GM23338 (cell line): ENCODE data around the gene TPST1.

Experiments
- EZH2 ChIP-seq: fragments of 200-600 bp; sonication (generic); IDR thresholded peaks from one replicate; pipeline ENCODE4 v1.8.0; 2017; ENCODE audit warnings: antibody characterized with exemption, mild to moderate bottlenecking, low read depth; ENCODE audit not compliant: unreplicated experiment
- TF ChIP-seq, protein P1 (sequence below), 2 experiments: fragments of 200-600 bp in 1 of 2; sonication (generic) in 1 of 2; conservative IDR thresholded peaks; 2 replicates each; pipeline versions ENCODE4 v1.5.1 to v1.6.1; 2016 to 2017; ENCODE audit warnings: antibody characterized with exemption in 2 of 2, low read depth in 2 of 2, mild to moderate bottlenecking in 2 of 2, moderate library complexity in 1 of 2

DNA sequence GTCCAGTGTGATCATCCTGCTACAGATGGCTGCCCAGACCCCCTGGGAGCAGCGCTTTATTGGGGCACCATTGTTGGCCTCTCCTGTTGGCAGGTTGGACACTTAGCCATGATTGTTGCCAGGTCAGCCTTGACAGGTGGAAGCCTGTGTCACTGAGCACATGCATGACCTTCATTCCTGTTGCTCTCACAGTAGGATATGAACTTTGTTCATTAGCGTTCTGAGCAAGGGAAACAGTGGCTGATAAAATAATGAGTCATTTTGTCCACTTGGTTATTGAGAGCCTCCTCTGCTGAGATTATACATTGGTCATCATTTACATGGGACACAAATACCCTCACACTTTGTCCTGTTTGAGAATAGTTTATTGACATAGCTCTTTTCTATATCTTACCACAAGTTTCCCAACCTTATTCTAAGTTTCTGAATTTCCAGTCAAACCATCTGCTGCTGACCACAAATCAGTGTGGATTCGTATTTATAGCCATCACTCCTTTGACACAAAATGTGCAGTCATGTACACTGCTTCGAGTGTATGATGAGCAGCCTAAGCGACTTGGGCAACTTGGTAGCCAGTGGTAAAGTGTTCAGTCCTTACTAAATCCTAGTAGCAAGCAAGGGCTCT lies 102.6 kb downstream of the TPST1 start:
- TF ChIP-seq EZH2 = no peak
- TF ChIP-seq, protein P1, sequence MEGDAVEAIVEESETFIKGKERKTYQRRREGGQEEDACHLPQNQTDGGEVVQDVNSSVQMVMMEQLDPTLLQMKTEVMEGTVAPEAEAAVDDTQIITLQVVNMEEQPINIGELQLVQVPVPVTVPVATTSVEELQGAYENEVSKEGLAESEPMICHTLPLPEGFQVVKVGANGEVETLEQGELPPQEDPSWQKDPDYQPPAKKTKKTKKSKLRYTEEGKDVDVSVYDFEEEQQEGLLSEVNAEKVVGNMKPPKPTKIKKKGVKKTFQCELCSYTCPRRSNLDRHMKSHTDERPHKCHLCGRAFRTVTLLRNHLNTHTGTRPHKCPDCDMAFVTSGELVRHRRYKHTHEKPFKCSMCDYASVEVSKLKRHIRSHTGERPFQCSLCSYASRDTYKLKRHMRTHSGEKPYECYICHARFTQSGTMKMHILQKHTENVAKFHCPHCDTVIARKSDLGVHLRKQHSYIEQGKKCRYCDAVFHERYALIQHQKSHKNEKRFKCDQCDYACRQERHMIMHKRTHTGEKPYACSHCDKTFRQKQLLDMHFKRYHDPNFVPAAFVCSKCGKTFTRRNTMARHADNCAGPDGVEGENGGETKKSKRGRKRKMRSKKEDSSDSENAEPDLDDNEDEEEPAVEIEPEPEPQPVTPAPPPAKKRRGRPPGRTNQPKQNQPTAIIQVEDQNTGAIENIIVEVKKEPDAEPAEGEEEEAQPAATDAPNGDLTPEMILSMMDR (conservative IDR thresholded peaks at IDR 0.05; ENCODE audit: low read depth in 2 of 2) = no peak
